Frontal cortex (tissue), 4 donors: ENCODE results near the gene DCST2. TPM values are rescaled to one million over a fixed set of nuclear protein-coding genes. Genes with fewer than 3 reads are reported as not detected.
"Not testable (repeated sequence)": the region's sequence is repeated elsewhere in the genome, so short reads cannot be mapped to it uniquely, and the experiment has no call there.

Source experiments
- DNase-seq, 2 donors: peaks; one replicate each; pipeline ENCODE4 v3.0.0; 2012; ENCODE audit warnings: low spot score in 2 of 2
- FAIRE-seq: peaks from 2 replicates; lab custom pipeline; 2012; peaks lifted over from hg19 to GRCh38; lab: Jason Lieb, UNC
- total RNA-seq: library from RNA; depleted of rRNA; stranded (reverse); fragments of >200 nt; gene quantifications from one replicate; pipeline ENCODE4 v1.2.3, GENCODE V29; 2014
- donor health status: control.
- donor health status: control.
- donor health status: control.

Gene DCST2
- total RNA-seq, 1 donor from 2014 or later: under 0.01 TPM

DNA sequence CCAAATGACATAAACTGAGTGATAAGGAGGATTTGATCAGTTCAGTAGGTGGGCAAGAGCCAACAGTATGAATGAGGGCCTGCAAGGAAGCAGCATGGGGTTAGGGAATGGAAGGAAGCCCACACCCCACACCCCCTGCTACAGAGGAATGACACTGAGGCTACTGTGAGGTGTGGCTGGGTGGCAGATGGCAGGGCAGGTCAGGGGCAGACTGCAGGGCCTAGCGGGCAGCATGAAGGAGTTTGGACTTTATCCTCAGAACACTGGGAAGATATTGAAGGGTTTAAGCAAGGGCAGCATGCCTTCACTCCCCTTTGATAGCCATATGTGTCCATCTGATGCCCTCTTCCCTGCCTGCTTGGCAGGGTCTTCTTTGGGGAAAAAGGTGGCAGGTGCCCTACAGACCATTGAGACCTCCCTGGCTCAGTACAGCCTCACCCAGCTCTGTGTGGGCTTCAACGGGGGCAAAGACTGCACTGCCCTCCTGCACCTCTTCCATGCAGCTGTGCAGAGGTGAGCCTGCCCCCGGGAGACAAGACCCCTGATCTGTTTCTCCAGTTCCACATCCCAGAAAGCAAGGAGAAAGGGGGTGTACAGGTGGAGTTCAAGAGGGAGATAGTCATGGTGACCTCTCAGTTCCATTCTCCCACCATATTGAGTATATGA lies 44.3 kb downstream of the DCST2 start:
- FAIRE-seq: no peak

DNA sequence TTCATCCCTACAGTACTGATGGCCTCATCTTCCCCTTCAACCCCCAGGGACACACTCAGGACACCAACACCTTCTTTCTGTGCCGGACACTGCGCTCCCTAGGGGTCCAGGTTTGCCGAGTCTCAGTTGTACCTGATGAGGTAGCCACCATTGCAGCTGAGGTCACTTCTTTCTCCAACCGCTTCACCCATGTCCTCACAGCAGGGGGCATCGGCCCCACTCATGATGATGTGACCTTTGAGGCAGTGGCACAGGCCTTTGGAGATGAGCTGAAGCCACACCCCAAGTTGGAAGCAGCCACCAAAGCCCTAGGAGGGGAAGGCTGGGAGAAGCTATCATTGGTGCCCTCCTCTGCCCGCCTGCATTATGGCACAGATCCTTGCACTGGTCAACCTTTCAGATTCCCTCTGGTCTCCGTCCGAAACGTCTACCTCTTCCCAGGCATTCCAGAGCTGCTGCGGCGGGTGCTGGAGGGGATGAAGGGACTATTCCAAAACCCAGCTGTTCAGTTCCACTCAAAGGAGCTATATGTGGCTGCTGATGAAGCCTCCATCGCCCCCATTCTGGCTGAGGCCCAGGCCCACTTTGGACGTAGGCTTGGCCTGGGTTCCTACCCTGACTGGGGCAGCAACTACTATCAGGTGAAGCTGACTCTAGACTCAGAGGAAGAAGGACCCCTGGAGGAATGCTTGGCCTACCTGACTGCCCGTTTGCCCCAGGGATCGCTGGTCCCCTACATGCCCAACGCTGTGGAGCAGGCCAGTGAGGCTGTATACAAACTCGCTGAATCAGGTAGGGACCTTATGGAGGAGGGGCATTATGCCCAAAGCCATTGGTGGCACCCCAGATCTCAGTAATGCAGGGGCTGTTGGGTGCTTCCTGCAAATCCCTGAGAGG lies 45.3 kb downstream of the DCST2 start:
- no peak for FAIRE-seq
- no peak for DNase-seq

More for the DNA sequence above, 44.3 kb downstream of the DCST2 start:
- no peak for DNase-seq

DNA sequence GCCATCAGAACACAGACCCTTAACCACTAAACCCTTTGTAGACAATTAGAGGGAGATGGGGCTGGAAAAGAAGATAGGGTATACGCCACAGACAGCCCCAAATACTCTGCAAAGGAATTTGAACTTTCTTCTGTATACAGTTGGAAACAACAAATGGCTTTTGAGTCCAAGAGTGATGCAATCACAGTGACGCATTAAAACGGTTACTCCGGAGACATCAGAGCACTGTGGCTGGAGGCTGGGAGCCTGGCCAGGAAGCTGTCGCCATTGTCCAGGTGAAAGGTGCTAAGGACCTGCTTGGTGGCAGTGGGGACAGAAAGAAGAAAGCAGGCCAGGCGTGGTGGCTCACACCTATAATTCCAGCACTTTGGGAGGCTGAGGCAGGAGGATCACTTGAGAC lies 46.3 kb downstream of the DCST2 start:
- DNase-seq: no peak
- FAIRE-seq: no peak

DNA sequence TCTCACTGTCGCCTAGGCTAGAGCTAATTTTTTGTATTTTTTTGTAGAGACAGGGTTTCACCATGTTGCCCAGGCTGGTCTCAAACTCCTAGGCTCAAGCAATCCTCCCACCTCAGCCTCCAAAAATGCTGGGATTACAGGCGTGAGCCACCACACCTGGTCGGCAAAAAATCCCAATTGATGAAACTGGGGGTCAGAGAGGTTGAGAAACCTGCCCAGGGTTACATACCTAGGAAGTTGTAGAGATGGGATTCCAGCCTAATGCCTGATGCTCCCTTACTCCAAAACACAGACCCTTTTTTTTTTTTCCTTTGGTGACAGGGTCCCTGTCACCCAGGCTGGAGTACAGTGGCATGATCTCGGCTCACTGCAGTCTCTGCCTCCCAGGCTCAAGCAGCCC lies 46.8 kb downstream of the DCST2 start:
- not testable (repeated sequence) for FAIRE-seq, DNase-seq

DNA sequence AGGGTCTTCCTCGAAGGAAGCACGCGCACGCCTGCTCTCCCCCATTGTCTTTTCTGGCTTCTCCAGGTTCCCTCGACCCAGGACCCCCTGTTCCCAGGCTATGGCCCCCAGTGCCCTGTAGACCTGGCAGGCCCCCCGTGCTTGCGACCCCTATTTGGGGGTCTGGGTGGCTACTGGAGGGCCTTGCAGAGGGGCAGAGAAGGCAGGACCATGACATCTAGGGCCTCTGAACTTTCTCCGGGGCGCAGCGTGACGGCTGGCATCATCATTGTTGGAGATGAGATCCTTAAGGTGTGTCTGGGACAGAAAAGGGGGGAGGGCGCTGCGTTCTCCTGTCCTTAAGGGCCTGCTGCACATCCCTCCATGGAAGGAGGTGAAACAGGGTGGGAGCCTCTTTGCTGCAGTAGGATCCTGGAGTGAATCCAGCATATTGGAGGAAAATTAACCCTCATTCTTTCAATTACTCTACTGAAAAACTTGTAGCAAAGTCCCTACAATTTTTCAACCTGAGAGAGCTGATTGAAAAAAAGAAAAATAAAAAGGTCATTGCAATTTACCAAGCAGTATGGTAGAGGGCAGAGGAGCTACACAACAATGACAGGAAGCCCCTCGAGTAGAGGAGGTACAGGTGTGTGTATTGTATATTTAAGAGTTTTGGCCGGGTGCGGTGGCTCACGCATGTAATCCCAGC lies 49.7 kb downstream of the DCST2 start:
- DNase-seq (no peak), FAIRE-seq (no peak)

DNA sequence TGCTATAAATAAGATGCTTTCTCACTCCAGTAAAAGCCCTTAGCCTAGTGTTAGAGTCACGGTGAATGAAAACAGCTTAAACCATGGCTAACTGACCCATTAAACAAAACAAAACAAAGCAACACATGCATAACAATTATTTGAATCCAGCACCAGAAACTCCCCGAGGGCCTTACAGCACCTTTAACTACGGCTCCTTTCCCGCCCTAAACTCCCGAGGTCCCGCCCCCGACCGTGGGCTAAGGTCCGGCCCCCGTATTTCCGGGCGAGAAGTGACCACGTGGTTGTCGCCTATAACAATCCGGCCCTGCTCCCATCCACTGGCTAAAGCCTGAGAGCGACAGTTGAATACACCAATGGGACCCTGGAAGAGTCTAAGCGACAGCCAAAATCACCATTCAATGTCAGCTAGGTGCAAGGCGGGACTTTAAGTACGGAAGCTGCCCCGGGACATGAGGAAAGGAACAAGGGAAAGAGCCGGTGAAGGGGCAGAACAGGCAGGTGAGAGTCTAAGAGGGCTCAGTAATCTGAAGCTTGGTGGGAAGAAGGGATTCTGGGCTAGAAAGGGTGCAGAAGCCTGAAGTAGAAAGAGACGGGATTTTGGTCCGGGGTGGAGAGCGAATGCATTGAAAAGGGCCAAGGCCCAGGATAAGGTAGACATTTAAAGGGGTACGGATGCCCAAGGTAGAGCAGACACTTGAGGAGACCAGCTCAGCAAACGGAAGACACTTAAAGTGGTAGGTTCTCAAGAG lies 50.5 kb downstream of the DCST2 start, which contains the start of gene FLAD1:
TSS of gene FLAD1 (plus strand) at position 448 of the 752 bp plus-strand sequence. CDS start 351 bp downstream, outside the sequence.
- DNase-seq (peak; percentile 84 to 97), FAIRE-seq (peak; percentile 86)

DNA sequence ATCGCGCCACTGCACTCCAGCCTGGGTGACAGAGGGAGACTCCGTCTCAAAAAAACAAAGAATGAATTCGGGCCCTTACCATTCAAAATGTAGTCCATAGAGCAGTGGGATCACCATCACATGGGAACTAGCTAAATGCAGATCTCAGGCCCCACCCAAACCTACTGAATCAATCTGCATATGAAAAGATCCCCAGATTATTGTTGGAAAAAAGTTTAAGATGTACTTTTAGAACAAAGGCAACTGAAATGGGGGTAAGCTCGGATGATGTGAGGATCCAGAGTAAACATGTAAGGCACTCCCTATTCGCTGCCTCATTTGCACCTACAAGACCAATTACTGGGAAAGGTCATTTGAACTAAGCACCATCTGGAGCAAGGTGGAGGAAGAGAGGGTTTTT lies 51.2 kb downstream of the DCST2 start:
- DNase-seq (no peak), FAIRE-seq (no peak)

DNA sequence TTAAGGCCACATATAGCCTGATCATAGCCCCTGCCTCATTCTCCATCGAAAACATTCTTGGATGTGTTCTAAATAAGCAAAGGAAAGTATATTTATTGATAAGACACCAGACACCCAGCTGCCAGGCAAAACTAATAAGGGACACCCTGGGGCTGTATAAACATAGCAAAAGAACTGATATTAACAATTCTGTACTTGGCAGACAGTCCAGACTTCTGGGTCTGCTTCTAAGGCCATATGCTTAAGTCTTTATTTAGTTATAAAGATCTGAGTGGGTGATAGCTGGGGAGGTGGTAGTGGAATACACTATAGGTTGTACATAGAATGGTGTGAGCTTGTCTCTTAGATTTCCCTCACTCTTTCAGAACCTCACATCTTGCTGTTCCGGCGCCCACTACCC lies 55.2 kb downstream of the DCST2 start:
- no peak for DNase-seq
- no peak for FAIRE-seq

DNA sequence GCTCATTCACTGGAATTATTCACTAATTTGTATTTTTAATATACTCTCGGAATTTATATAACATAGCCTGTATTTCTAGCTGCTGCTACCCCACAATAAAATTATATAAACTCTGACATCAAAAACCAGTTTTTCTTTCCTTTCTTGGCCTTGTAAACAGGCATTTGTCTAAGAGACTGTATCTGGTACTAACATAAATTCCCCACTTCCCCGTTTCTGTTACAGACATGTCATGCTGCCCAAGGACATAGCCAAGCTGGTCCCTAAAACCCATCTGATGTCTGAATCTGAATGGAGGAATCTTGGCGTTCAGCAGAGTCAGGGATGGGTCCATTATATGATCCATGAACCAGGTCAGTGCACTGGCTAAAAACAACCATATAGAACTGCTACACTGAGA lies 55.8 kb downstream of the DCST2 start:
- DNase-seq, FAIRE-seq: not testable (repeated sequence)

DNA sequence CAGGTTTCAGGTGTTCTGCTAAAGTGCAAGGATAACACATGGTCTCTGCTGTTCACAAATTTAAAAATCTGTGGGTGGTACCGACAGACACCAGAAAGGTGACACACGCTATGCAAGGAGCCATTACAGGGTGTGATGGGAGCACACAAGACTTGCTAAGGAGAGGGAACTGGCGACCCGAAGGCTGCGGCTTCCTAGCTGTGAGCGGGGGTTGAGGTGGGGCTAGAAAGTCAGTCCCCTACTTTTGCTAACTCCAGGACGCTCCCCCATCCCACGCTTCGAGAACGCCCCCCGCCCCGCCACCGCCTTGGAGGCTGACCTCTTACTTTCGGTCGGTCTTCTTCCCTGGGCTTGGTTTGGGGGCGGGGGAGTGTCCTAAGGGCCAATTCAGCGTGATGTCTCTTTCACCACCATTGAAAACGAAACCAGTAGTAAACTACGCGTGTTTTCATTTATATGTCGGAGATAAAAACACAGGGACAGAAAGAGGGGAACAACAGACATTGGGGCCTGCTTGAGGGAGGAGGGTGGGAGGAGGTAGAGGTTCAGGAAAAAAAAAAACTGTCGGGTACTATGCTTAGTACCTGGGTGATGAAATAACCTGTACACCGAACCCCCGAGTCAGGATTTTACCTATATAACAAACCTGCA lies 58.0 kb downstream of the DCST2 start:
- no peak for FAIRE-seq
- DNase-seq: no peak

DNA sequence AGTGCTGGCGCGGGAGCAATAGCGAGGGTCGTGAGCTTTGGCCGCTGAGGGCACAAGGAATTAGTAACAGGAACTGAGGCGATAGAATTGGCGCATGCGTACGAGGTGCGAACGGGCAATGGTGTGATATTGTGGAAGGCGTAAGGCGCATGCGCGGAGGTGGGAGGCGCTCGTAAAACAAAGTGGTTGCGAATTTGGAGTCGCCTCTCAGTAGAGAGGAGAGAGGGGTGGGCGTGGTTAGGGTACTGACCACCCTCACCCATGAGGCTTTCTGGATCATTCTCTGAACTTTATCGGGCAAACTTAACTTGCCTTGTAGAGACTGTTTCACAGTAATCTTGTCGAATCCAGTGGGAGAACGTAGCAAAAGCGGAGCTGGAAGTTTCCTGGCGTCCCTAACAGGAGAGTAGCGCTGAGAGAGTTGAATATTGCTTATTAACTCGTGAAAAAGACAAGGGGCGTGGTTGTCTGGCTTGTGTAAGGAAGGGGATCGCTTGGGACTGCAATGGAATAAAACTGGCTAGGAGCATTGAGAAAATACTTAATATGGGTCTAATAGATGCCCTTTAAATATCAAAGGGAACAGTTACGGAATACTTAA lies 58.7 kb downstream of the DCST2 start:
- FAIRE-seq: no peak
- DNase-seq: peak; percentile 52 to 68

DNA sequence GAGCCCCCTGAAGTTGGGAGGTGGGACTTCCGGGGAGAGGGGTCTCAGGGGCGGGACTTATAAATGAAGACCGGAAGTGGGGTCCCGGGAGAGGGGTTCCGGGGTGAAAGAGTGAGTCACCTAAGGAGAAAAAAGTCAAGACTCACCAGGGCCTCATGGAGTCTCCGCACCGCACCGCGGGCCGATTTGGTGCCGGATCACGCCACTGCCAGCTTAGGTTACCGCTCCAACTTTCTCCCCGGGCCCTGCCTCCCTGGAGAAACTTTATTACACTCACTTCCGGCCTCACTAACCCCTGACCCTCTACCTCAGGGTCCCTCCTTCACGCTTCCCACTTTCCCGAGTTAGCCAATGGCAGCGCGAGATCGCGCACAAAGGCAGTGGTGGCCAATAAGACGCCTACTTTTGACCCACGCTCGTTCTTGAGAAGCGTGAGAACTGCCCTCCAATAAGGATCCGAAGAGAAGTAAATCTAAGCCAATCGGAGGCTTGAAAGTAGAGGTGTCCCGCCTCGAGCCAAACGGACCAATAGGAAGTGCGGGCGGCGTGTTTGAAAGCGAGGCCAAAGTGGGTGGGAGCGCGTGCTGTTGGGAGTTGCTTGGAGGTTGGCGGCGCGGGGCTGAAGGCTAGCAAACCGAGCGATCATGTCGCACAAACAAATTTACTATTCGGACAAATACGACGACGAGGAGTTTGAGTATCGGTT lies 59.3 kb downstream of the DCST2 start, which contains the start of gene CKS1B:
TSS of gene CKS1B (plus strand) at position 580 of the 706 bp plus-strand sequence. CDS start at position 645, 65 bp downstream.
- FAIRE-seq: peak; percentile 97
- DNase-seq: peak; percentile 89 to 90

DNA sequence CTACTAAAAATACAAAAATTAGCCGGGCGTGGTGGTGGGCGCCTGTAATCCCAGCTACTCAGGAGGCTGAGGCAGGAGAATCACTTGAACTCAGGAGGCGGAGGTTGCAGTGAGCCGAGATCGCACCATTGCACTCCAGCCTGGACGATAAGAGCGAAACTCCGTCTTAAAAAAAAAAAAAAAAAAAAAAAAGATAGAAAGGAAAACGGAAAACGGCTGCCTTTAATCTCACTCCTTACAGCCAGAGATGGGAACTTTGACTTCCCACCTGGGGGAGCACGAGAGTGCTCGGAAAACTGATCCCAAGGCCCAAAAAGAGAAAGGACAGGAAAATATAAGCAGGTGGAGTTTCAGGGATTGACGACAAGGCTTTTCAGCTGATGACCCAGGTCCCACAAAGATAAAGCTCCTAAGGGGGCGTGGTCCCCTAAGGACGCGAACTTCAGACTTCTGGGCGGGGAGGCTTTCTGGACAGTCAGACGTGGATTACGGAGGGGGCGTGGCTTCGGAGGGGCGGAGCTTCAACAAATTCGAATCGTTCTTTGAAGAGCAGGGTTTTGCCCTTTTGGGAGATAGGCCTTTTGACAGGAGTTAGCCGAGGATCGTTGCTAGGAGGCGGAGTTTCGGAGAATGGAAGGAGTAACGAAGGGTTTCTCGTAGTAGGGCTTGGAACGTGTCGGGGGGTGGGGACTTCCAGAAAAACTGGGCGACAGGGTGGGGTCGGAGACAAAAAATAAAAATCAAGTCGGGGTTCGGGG lies 60.1 kb downstream of the DCST2 start:
- no peak for FAIRE-seq

DNA sequence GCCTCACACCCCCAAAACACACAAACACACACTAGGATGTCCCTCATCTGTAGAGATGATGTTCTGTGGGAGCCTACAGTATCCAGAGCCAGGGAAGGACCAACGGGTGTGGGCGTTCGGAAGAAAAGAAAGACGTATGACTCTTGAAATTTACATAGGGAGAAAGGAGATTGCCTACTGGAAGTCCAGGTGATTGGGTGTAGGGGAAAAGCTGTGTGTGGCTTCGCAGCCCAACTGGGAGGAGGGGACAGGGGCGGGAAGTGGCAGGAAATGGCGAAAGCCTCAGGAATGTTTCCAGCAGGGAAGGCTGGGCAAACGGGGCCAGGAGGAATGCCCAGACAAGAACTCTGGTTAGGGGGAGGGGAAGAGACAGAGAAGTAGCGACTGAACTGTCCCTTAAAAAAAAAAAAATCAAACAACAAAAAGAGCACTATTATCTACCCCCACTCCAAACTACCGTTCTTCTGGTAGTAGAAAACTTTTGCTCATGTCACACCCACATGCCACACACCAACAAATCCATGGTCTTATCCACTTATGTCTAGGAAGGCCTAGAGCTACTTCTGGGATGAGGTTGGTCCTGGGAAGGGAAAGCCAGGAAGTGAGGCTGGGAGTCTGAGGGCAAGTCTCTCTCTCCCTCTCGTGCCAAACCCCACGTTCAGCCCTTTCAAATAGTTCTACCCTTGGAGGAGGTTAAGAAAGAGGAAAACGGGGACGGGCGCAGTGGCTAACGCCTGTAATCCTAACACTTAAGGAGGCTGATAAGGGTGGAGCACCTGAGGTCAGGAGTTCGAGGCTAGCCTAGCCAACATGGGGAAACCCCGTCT lies 60.9 kb downstream of the DCST2 start:
- DNase-seq: no peak
- no peak for FAIRE-seq

More for the DNA sequence above, 60.1 kb downstream of the DCST2 start:
- DNase-seq: peak; percentile 57 to 73

DNA sequence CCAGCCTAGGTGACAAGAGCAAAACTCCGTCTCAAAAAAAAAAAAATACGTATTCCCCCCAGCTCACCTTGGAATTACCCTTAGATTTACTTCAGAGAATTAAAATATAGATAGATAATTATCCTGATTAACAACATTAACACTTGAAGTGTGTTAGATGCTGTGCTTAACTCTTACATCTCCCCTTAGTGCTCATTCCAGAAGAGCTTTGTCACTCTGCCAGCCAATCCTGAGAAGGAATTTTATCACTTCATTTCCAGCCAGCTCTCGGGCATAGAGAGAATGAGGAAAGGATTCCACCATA lies 61.4 kb downstream of the DCST2 start:
- DNase-seq (no peak), FAIRE-seq (no peak)

DNA sequence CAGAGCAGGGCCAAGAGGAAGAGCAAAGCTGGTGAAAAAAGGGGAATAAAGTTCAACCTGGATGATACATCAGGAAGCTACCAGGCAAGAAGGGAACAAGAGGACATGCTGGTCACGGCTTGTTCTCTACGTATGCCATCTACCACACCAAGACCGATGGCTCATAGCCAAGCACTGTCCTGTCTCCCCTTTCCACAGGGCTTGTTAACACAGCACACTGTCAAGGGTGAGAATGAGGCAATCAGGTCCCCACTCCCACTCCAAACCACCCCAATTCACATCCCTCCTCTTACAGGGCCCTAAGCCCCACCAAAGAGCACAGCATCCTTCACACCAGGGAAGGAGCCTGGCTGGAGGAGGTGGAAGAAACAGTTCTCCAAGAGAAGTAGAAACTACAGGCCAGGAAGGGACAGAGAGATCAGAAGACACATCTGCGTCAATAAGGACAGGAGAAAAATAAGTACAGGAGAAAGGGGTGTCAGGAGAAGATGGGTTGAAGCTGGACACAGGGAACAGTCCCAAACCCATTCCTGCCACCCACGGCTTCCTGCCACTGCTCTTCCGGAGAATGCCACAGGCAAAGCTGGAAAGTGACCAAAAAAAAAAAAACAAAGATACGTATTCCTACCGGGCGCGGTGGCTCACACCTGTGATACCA lies 62.1 kb downstream of the DCST2 start:
- no peak for FAIRE-seq
- no peak for DNase-seq
